A549 treated with AZD2906 at 1 μM for 4 hours (cell line): ENCODE results near the gene SYT6. TPM values are rescaled to one million over a fixed set of nuclear protein-coding genes. Genes with fewer than 3 reads are reported as not detected.

ENCODE experiments used
- total RNA-seq: library from RNA; stranded (reverse); fragments of 200-300 nt; extraction: Qiagen RNA extraction; gene quantifications from 5 replicates; pipeline ENCODE4 v1.2.3, GENCODE V29; 2022

The SYT6 gene, protein sequence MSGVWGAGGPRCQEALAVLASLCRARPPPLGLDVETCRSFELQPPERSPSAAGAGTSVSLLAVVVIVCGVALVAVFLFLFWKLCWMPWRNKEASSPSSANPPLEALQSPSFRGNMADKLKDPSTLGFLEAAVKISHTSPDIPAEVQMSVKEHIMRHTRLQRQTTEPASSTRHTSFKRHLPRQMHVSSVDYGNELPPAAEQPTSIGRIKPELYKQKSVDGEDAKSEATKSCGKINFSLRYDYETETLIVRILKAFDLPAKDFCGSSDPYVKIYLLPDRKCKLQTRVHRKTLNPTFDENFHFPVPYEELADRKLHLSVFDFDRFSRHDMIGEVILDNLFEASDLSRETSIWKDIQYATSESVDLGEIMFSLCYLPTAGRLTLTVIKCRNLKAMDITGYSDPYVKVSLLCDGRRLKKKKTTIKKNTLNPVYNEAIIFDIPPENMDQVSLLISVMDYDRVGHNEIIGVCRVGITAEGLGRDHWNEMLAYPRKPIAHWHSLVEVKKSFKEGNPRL
- 0.23 to 0.41 TPM (median 0.29 TPM) in 5 replicates for total RNA-seq

DNA sequence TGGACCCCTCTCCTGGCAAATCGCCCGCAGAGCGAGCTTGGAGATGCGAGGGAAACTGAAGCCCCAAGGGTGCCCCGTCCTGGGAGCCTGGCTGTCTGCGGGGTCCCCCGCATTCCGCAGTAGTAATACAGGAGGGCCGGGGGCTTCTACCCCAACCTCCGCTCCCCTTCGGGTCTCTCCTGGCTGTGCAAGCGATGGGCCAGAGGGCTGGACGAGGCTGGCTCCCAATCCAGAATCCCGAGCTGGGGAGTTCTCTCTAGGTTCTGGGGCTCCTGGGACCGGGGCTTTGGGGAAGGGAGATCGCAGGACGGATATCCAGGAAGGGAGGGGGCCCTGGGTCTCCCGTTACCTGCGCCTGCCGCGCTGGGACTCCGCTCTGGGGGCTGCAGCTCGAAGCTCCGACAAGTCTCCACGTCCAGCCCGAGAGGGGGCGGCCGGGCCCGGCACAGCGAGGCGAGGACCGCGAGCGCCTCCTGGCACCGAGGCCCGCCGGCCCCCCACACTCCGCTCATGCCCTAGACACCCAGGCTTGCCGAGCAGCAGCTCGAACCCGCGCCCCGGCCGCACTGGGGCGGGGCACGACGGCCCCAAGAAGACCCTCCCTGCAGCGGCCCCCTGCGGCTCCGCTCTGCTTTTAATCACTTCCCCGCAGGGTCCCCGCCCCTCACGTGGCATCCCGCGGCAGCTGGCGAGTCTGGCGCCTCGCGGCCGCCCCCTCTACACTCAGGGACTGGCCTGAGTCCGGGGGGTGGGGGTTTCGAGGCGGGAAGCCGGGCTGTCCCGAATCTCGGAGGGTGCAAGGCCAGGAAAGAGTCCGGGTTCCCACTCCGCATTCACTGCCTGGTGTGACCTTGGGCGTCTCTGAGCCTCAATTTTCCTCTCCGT lies at the start of gene SYT6:
Gene SYT6 (minus strand): TSS at position 609 of the 885 bp plus-strand sequence. CDS start 97 bp downstream, at position 512.

Other genes with a start within 250 kb of the SYT6 start
- gene AP4B1, start 249.1 kb downstream of the SYT6 start, total RNA-seq = 8.1 to 9.5 TPM (median 8.3 TPM) in 5 replicates
- 8.3 to 11.5 TPM (median 9.3 TPM) in 5 replicates for gene DCLRE1B, start 248.5 kb downstream of the SYT6 start, total RNA-seq
- gene HIPK1, start 224.5 kb downstream of the SYT6 start, total RNA-seq = 12.1 to 17.5 TPM (median 15.4 TPM) in 5 replicates
- gene OLFML3, start 174.4 kb downstream of the SYT6 start, total RNA-seq = 3.7 to 4.7 TPM (median 3.9 TPM) in 5 replicates